Dedifferentiated amniotic fluid mesenchymal stem cell (primary cell): ENCODE results near the gene NKAIN4.

ENCODE experiments used
- DNase-seq: peaks from one replicate; pipeline ENCODE4 v3.0.0-alpha.2; 2016; ENCODE audit errors: extremely low spot score

The NKAIN4 gene

DNA sequence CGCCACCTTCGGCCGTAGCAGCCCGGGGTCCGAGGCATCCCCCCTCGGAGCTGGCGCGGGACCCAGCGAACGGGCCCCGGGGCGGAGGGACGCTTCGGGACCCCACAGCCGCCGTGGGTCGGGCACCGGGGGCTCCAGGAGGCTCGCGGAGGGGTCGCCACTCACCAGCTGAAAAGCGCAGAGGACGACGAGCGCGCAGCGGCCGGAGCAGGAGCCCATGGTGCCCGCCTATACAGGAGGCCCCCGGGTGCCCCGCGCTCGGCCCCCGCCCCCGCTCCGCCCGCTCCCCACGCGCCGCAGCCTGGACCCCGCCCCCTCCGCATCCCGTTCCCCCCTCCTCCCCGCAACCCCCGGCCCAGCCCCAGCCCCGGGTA, at the start of gene NKAIN4:
TSS of gene NKAIN4 (minus strand) at position 232 of the 374 bp plus-strand sequence. CDS start at position 219, 13 bp downstream.
- no peak for DNase-seq

- DNase-seq, result no peak
Measured at GRCh38 chr20:63303095-63303666, 48.9 kb upstream of the NKAIN4 start.

DNA sequence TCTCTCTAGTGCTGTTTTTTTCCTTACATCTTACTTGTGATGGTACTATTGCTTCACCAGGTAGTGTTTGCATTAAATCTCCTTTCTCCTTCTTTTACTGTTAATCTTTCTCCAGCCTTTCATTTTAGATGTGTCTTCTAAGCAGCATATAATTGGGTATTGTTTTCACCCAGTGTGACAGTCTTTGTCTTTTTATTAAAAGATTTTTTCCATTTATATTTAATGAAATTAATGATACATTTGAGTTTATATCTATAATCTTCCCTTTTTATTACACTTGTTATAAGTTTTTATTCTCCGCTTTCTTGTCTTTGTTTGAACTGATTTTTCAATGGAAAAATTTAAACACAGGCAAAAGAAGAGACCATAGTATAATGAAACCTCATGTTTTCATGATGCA, 47.4 kb upstream of the NKAIN4 start:
- DNase-seq, result no peak

- no peak for DNase-seq
Measured at GRCh38 chr20:63298731-63299312, 44.6 kb upstream of the NKAIN4 start.

- DNase-seq, result no peak
Measured at GRCh38 chr20:63297796-63298572, 43.7 kb upstream of the NKAIN4 start.

- DNase-seq, result no peak
Measured at GRCh38 chr20:63297371-63297781, 43.1 kb upstream of the NKAIN4 start.

DNA sequence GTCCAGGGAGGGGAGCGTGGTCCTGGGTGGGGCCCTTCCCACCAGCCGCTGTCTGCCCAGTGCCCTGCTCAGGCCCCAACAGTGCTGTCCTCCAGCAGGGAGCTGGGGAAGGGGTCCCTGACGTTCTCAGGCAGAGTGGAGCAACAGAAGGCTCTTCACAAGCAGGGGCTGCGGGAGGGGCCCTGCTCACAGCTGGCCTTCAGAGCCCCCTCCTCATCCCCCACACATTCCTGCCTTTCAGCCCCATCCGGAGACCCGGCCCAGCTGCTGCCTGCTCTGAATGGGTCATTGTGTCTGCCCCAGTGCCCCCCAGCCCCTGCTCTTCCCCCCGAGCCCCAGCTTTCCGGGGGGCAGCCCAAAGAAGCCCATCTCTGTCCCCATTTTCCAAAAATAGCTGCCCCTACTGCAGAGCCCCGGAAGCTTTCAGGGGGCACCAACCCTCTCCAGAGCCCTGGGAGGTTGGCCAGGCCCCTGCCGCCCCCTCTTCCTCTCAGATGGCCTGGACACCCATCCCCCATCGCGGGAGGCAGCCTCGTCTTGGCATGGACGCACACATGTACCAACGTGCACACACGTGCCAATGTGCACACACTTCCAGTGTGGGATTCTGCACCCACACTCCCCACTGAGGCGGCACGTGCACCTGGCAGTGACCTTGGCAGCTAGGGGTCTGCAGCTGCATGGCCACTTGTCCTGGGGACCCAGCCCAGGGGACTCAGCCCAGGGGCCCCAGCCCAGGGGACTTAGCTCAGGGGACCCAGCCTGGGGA, 42.5 kb upstream of the NKAIN4 start:
- DNase-seq, result no peak

DNA sequence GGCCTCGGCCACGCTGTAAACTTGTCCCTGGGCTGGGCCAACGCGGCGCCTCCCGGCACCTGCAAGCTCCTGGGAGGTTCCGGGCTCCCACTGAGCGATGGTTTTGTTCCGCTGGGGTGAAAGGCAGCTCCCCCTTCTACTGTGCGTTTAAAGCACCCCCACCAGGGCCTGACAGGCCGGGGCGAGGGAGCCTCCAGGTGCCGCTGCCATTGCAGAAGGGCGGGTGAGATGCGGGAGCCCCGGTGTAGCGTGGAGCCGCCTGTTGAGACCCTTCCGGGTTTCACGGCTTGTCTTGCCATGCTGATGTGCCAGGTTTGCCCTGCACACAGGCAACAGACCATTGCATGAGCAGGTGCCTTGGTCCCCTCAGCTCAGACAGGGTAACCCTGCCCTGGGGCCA, 41.6 kb upstream of the NKAIN4 start:
- DNase-seq, result no peak

DNA sequence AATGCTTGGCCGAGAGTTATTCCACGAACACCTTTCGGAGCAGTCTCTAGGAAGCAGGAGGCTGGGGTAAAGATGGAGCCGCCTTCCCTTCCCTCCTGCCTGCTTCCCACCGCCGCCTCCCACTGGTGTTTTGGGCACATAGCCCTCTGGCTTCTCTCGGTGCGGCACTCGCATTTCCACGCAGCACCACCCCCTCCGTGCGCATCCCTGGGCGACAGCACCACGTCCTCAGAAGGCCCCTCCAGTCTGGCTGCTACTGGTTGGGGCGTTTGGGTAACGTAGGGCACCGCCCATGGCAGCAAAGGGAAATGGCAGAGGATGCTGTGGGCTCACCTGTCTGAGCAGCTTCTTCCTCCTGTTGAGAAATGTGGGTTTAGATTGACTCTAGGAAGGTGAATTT, 41.2 kb upstream of the NKAIN4 start:
- no peak for DNase-seq

DNA sequence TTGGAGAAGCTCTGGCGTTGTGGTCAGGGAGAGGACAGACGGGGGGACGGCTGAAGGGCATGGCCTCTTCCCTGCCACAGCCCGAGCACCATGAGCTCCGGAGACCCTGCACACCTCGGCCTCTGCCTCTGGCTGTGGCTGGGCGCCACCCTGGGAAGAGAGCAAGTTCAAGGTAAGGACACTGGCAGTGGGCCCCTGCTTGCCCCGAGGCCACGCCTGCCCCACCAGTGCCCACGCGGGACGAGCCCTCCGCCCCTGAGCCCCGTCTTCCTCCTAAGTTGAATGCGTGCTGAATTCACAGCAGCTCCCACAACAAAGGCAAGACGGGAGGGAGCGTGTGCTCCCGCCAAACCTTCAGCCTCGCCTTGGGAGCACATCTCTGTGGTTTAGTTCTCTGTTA, 40.8 kb upstream of the NKAIN4 start:
- DNase-seq, result no peak

DNA sequence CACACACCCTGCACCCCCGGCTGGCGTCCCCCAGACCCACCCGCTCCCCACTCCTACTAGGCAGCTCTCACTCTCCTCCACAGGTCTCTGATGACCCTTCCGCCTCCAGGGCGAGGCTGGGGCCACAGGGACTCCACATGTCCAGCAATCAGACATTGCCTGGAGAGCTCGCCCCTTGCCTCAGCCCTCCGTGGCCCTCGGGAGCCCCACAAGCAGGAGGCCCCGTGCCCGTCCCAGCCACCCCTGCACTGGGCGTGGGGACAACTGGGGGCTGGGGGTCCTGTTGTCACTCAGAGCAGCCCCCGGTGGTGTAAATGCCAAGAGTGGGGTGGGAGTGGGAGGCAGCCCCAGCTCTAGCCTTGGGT, 40.3 kb upstream of the NKAIN4 start:
- DNase-seq, result no peak

DNA sequence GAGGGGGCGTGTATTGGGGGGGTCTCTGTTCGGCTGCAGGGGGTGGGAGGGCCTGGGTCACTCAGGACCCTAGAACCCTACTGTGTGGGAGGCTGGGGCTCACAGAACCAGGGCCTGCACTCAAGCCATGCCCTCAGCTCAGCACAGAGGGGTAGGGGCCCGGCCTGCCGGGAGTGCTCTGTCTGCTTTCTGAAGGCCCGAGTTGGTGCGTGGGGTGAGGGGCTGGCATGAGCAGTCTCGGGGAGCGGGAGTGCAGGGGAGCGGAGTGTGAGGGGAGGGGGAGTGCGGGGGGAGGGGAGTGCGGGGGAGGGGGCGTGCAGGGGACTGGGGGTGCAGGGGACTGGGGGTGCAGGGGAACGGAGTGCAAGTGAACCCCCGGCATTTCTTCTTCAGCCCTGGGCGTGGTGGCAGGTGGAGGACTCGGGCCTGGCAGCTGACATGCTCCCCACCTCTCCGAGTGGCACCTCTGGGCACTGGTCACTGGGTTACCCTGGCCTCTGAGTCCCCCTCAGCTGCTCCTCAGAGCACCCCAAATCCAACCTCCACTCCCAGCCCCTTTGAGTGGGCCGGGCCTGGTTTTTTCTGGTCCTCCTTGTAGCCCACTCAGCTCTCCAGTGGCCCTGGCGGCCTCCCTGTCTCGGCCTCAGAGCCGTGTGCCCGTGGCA, 39.7 kb upstream of the NKAIN4 start:
- no peak for DNase-seq

DNA sequence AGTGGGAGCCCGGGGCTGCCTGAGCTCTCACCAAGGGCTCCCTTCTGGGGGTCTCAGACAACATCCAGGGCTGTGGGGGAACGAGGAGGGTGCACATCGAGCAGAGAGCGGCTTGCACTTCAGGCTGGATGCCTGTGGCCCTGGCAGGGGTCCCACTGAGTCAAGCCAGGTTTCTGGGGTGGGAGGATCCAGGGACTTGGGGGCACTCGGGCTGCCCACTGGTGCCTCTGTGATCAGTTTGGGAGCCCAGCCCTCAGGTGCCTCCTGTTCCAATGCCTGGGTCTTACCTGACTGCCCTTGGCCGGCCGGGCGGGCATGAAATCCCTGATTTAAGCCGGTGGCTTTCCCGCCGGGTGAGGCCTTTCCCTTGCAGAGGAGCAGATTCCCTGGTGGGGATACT, 39.2 kb upstream of the NKAIN4 start:
- no peak for DNase-seq

DNA sequence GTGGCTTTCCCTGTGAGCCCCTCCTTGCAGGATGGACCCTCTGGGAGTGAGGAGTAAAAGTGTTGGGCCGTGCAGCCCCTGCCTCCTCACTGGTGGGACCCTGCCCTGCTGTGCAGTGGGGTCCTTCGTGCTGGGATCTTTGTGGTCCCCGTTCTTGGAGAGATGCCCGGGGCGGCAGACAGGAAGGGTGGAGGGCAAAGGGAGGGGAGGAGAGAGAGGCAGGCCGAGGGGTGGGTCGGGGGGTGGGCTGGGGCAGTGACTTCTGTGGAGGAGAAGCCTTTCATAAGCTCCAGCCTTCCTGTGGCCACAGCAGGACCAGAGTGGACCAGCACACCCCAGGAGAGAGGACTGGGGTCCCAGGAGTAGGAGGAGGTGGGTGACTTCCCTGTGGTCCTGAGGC, 38.6 kb upstream of the NKAIN4 start, which contains the start of gene COL20A1:
TSS of gene COL20A1 (plus strand) at position 283 of the 400 bp plus-strand sequence. CDS start 1,922 bp downstream, outside the sequence.
- no peak for DNase-seq

- DNase-seq, result no peak
Measured at GRCh38 chr20:63292292-63292701, 38.0 kb upstream of the NKAIN4 start.

DNA sequence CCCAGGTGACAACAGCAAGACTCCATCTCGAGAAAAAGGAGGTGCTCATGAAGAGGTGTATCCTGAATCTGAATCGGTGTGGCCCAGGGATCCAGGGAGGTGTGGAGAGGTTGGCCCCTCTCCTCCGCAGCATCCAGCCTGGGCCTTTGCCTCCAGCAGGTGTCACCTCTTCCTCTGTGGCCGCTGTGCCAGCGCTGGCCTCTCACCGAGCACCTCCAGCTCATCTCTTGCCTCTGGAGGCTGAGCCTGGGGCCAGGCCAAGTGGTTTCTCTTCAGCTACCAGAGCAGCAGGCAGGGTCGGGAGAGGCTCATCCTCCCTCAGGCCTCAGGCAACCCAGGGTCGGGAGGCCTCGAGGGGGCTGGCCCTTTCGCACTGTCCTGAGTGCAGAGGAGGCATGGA, 37.5 kb upstream of the NKAIN4 start:
- DNase-seq, result no peak

- no peak for DNase-seq
Measured at GRCh38 chr20:63290677-63291472, 36.6 kb upstream of the NKAIN4 start.

- no peak for DNase-seq
Measured at GRCh38 chr20:63290136-63290676, 35.9 kb upstream of the NKAIN4 start.

GRCh38 chr20:63289311-63290135, 35.3 kb upstream of the NKAIN4 start:
- no peak for DNase-seq
